Liver (tissue), 9 donors: ENCODE data around the gene AIMP1. TPM values are rescaled to one million over a fixed set of nuclear protein-coding genes. Genes with fewer than 3 reads are reported as not detected.

Experiments used
- DNase-seq: peaks from one replicate; pipeline ENCODE4 v3.0.0-alpha.2; 2017; ENCODE audit warnings: low spot score
- H3K27ac ChIP-seq, 2 donors: one replicate each; pipeline ENCODE4 v1.7.0; 2013; ENCODE audit warnings: inconsistent platforms in 2 of 2, low read length in 2 of 2, control low read depth in 1 of 2, low read depth in 1 of 2, mild to moderate bottlenecking in 1 of 2
- H3K27me3 ChIP-seq, 4 donors: one replicate each; pipeline versions ENCODE4 v1.6.1 to v1.7.0; 2013; ENCODE audit warnings: low read length in 3 of 4, inconsistent platforms in 1 of 4, mild to moderate bottlenecking in 1 of 4, moderate library complexity in 1 of 4; ENCODE audit not compliant: control insufficient read depth in 4 of 4, insufficient read depth in 4 of 4
- H3K36me3 ChIP-seq, 4 donors: one replicate each; pipeline versions ENCODE4 v1.6.1 to v1.7.0; 2013; ENCODE audit warnings: low read length in 3 of 4, mild to moderate bottlenecking in 3 of 4, low read depth in 1 of 4, moderate library complexity in 1 of 4; ENCODE audit not compliant: control insufficient read depth in 4 of 4, insufficient read depth in 3 of 4
- H3K4me1 ChIP-seq, 4 donors: one replicate each; pipeline versions ENCODE4 v1.6.1 to v1.7.0; 2013; ENCODE audit warnings: low read length in 3 of 4, mild to moderate bottlenecking in 3 of 4, moderate library complexity in 1 of 4; ENCODE audit not compliant: control insufficient read depth in 4 of 4, insufficient read depth in 4 of 4
- H3K4me3 ChIP-seq, 3 donors: one replicate each; pipeline versions ENCODE4 v1.6.1 to v1.7.0; 2013; ENCODE audit warnings: low read length in 3 of 3, control low read depth in 1 of 3, low read depth in 1 of 3, mild to moderate bottlenecking in 1 of 3
- H3K9ac ChIP-seq, 2 donors: one replicate each; pipeline ENCODE4 v1.7.0; 2013; ENCODE audit warnings: low read length in 2 of 2, mild to moderate bottlenecking in 2 of 2, moderate library complexity in 2 of 2, control low read depth in 1 of 2, low read depth in 1 of 2
- H3K9me3 ChIP-seq, 4 donors: one replicate each; pipeline versions ENCODE4 v1.6.1 to v1.7.0; 2013; ENCODE audit warnings: low read length in 3 of 4; ENCODE audit not compliant: control insufficient read depth in 4 of 4
- FOXA2 ChIP-seq: IDR thresholded peaks from 2 replicates; pipeline ENCODE4 v1.6.1; 2016; ENCODE audit warnings: antibody characterized with exemption
- GABPA ChIP-seq, 2 donors: IDR thresholded peaks in 1 of 2; conservative IDR thresholded peaks in 1 of 2; 2 replicates each; pipeline ENCODE4 v1.6.1; 2016; ENCODE audit warnings: antibody characterized with exemption in 2 of 2, mild to moderate bottlenecking in 1 of 2, moderate library complexity in 1 of 2
- HNF4A ChIP-seq, 2 donors: conservative IDR thresholded peaks; 2 replicates each; pipeline ENCODE4 v1.6.1; 2016; ENCODE audit warnings: antibody characterized with exemption in 2 of 2, mild to moderate bottlenecking in 2 of 2
- JUND ChIP-seq, 2 donors: IDR thresholded peaks; 2 replicates each; pipeline ENCODE4 v1.6.1; 2016; ENCODE audit warnings: antibody characterized with exemption in 2 of 2
- NR2F2 ChIP-seq: IDR thresholded peaks from 2 replicates; pipeline ENCODE4 v1.6.1; 2016; ENCODE audit warnings: antibody characterized with exemption
- TAF1 ChIP-seq: conservative IDR thresholded peaks from 2 replicates; pipeline ENCODE4 v1.6.1; 2016; ENCODE audit warnings: antibody characterized with exemption, mild to moderate bottlenecking
- YY1 ChIP-seq: IDR thresholded peaks from 2 replicates; pipeline ENCODE4 v1.6.1; 2016; ENCODE audit warnings: antibody characterized with exemption, mild to moderate bottlenecking
- WGBS: extraction: QIAGEN DNeasy Blood & Tissue Kit; methylation state at CpG from one replicate; pipeline ENCODE4 v1.1.7; 2013; 5-methylcytosine and 5-hydroxymethylcytosine counted together
- polyA plus RNA-seq, 2 donors: library from polyadenylated mRNA; stranded (reverse) in 1 of 2; unstranded in 1 of 2; fragments of 200-250 nt in 1 of 2; fragments of >200 nt in 1 of 2; fragmentation: Nextera tagmentation in 1 of 2; extraction: Ambion mirVana in 1 of 2; gene quantifications; one replicate each; pipeline versions ENCODE4 v1.2.1 to v1.2.3, GENCODE V29; 2013 to 2015
- total RNA-seq, 2 donors: library from RNA; depleted of rRNA; stranded (reverse); fragments of >200 nt; gene quantifications; one replicate each; pipeline ENCODE4 v1.2.3, GENCODE V29; 2014
- TF ChIP-seq, protein P1 (sequence below): IDR thresholded peaks from 2 replicates; pipeline ENCODE4 v1.6.1; 2016; ENCODE audit warnings: antibody characterized with exemption
- TF ChIP-seq, protein P2 (sequence below): IDR thresholded peaks from 2 replicates; pipeline ENCODE4 v1.6.1; 2016; ENCODE audit warnings: antibody characterized with exemption
- TF ChIP-seq, protein P3 (sequence below): IDR thresholded peaks from 2 replicates; pipeline ENCODE4 v1.6.1; 2016; ENCODE audit warnings: antibody characterized with exemption
- donor health status: healthy.
- donor health status: healthy.
- donor health status: healthy.
- donor health status: healthy.
- donor health status: healthy.

The AIMP1 gene
- total and polyA plus RNA-seq, 4 donors: 8.6 to 44.6 (median 10.5) TPM

DNA sequence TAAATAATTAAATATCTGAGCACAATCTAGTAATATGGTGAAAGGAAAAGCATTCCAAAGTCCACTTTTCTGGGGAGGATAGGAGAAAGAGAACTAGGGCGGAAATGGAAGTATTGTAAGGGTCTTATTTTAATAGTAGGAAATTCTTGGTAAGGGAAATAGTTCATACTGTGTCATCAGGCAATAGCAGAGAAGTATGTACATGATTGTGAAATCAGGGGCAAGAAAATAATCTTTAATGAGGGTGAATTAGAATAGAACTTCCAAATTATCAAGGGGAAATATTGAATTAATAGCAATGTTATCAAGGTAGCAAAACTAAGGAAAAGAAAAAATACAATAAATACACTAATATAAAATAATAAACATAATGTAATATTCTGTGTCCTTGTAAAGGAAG lies 37.4 kb downstream of the AIMP1 start:
- 99% methylated on average over 1 of the region's 1 CpG for WGBS
- TF ChIP-seq, protein P1, sequence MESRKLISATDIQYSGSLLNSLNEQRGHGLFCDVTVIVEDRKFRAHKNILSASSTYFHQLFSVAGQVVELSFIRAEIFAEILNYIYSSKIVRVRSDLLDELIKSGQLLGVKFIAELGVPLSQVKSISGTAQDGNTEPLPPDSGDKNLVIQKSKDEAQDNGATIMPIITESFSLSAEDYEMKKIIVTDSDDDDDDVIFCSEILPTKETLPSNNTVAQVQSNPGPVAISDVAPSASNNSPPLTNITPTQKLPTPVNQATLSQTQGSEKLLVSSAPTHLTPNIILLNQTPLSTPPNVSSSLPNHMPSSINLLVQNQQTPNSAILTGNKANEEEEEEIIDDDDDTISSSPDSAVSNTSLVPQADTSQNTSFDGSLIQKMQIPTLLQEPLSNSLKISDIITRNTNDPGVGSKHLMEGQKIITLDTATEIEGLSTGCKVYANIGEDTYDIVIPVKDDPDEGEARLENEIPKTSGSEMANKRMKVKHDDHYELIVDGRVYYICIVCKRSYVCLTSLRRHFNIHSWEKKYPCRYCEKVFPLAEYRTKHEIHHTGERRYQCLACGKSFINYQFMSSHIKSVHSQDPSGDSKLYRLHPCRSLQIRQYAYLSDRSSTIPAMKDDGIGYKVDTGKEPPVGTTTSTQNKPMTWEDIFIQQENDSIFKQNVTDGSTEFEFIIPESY: no peak
- no peak for TF ChIP-seq FOXA2
- TF ChIP-seq GABPA (IDR thresholded peaks at IDR 0.05 in 1 of 2, conservative IDR thresholded peaks at IDR 0.05 in 1 of 2): no peak
- no peak for TF ChIP-seq JUND (IDR thresholded peaks at IDR 0.05)
- no peak for TF ChIP-seq NR2F2
- TF ChIP-seq, protein P2, sequence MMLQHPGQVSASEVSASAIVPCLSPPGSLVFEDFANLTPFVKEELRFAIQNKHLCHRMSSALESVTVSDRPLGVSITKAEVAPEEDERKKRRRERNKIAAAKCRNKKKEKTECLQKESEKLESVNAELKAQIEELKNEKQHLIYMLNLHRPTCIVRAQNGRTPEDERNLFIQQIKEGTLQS: no peak
- no peak for TF ChIP-seq HNF4A (conservative IDR thresholded peaks at IDR 0.05)
- H3K9ac ChIP-seq: no peak overlapping the region
- no peaks in the 10 kb centered on the region for H3K4me1 ChIP-seq
- no peaks in the 10 kb centered on the region for H3K27me3 ChIP-seq
- DNase-seq: no peak
- no peak overlapping the region for H3K27ac ChIP-seq
- no peak overlapping the region for H3K4me3 ChIP-seq
- no peaks in the 10 kb centered on the region for H3K9me3 ChIP-seq
- H3K36me3 ChIP-seq: peaks cover 0 to 3% (median under 1%) of the 10 kb centered on the region in 4 donors

DNA sequence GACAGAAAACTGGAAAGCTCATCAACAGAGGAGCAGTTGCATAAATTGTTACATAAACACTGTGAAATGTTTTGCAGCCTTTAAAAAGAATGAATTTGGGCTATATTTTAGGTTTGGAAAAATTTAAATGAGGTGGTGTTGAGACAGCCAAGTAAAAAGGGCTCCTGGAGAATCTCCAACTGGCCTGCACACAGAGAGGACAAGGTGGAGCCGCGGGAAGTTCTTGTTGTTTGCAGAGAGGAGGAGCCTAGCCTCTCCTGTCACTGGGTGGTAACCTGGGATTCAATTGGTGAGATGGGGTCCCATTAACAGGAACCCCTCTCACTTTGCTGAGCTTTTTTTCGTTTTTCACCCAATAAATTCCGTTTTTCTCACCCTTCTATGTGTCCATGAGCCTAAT lies 38.8 kb downstream of the AIMP1 start:
- no peaks in the 10 kb centered on the region for H3K27me3 ChIP-seq
- 28% methylated on average over 4 of the region's 4 CpGs for WGBS
- peak overlapping the region; percentile 22 to 40 for H3K9ac ChIP-seq
- TF ChIP-seq GABPA (IDR thresholded peaks at IDR 0.05 in 1 of 2, conservative IDR thresholded peaks at IDR 0.05 in 1 of 2): no peak
- peak; percentile 12 for TF ChIP-seq YY1
- no peak overlapping the region for H3K27ac ChIP-seq
- no peaks in the 10 kb centered on the region for H3K4me1 ChIP-seq
- DNase-seq: no peak
- peaks cover 0 to 3% (median 0%) of the 10 kb centered on the region in 4 donors for H3K36me3 ChIP-seq
- peak overlapping the region; percentile 36 to 82 (median 53) for H3K4me3 ChIP-seq
- H3K9me3 ChIP-seq: no peaks in the 10 kb centered on the region

DNA sequence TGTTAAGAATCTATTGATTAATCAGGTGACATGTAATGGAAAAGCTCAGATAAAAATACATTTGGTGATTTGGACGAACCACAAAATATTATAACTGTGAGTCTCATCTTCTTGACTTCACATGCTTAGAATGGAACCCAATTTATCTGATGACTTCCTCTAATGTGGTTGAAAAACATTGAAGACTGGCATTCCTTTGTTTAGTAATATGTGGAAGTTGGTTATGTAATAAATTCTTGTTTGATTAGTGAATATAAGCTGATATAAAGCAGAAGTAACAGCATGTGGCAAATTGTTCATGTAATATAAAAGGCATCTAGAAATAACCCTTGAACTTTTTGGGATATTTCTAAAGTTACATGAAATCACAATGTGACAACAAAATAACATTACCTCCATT lies 42.5 kb downstream of the AIMP1 start:
- Histone ChIP-seq H3K4me3 (no peak overlapping the region), H3K36me3 (no peaks in the 10 kb centered on the region)
- 80% methylated on average over 1 of the region's 1 CpG for WGBS

More for the DNA sequence above, 42.5 kb downstream of the AIMP1 start:
- H3K9ac ChIP-seq: no peak overlapping the region
- H3K27ac ChIP-seq: no peak overlapping the region
- no peaks in the 10 kb centered on the region for H3K9me3 ChIP-seq
- no peaks in the 10 kb centered on the region for H3K27me3 ChIP-seq
- no peaks in the 10 kb centered on the region for H3K4me1 ChIP-seq
- no peak for DNase-seq
- TF ChIP-seq, protein P2: no peak
- no peak for TF ChIP-seq TAF1
- no peak for TF ChIP-seq JUND (IDR thresholded peaks at IDR 0.05)
- TF ChIP-seq, protein P3, sequence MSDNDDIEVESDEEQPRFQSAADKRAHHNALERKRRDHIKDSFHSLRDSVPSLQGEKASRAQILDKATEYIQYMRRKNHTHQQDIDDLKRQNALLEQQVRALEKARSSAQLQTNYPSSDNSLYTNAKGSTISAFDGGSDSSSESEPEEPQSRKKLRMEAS: no peak
